ENCODE measurements around the gene GRAMD4.
A peak's percentile ranks its signal among the peaks of the same experiment; 100 is the strongest.

The GRAMD4 gene

GRCh38 chr22:46656856-46657654 lies 36.9 kb downstream of the GRAMD4 start:
- peaks cover 52% of the 10 kb centered on the region for H3K4me1 Mint-ChIP-seq
- DNase-seq (ENCODE audit: low spot score in 2 of 2) (no peak), ATAC-seq (no peak)
- H3K9me3 Mint-ChIP-seq, result no peaks in the 10 kb centered on the region
- H3K4me3 Mint-ChIP-seq, result no peak overlapping the region
- H3K27ac Mint-ChIP-seq, result peak overlapping the region; percentile 82
- H3K36me3 Mint-ChIP-seq, result no peaks in the 10 kb centered on the region

- peaks cover 47% of the 10 kb centered on the region for H3K4me1 Mint-ChIP-seq
- H3K9me3 Mint-ChIP-seq, result no peaks in the 10 kb centered on the region
- no peak overlapping the region for H3K4me3 Mint-ChIP-seq
- DNase-seq (ENCODE audit: low spot score in 2 of 2) (no peak), ATAC-seq (no peak)
- H3K36me3 Mint-ChIP-seq, result no peaks in the 10 kb centered on the region
- peak overlapping the region; percentile 82 for H3K27ac Mint-ChIP-seq
Measured at GRCh38 chr22:46657655-46657953, 37.4 kb downstream of the GRAMD4 start.

GRCh38 chr22:46657996-46658947 lies 38.1 kb downstream of the GRAMD4 start:
- H3K4me1 Mint-ChIP-seq, result peaks cover 41% of the 10 kb centered on the region
- H3K9me3 Mint-ChIP-seq, result no peaks in the 10 kb centered on the region
- peak overlapping the region; percentile 70 for H3K27ac Mint-ChIP-seq
- H3K36me3 Mint-ChIP-seq, result no peaks in the 10 kb centered on the region
- ATAC-seq (no peak), DNase-seq (ENCODE audit: low spot score in 2 of 2) (no peak)
- no peak overlapping the region for H3K4me3 Mint-ChIP-seq

GRCh38 chr22:46659059-46659790 lies 39.0 kb downstream of the GRAMD4 start:
- Mint-ChIP-seq H3K4me1 (peaks cover 40% of the 10 kb centered on the region), H3K27ac (peak overlapping the region; percentile 70), H3K9me3 (no peaks in the 10 kb centered on the region), H3K4me3 (no peak overlapping the region), H3K36me3 (no peaks in the 10 kb centered on the region)
- no peak for ATAC-seq
- DNase-seq (ENCODE audit: low spot score in 2 of 2), result no peak

GRCh38 chr22:46659791-46660186 lies 39.6 kb downstream of the GRAMD4 start:
- no peak overlapping the region for H3K4me3 Mint-ChIP-seq
- no peak for DNase-seq (ENCODE audit: low spot score in 2 of 2)
- no peaks in the 10 kb centered on the region for H3K9me3 Mint-ChIP-seq
- ATAC-seq, result no peak
- H3K27ac Mint-ChIP-seq, result peak overlapping the region; percentile 87
- peaks cover 37% of the 10 kb centered on the region for H3K4me1 Mint-ChIP-seq
- H3K36me3 Mint-ChIP-seq, result no peaks in the 10 kb centered on the region

GRCh38 chr22:46660604-46661201 lies 40.5 kb downstream of the GRAMD4 start:
- no peaks in the 10 kb centered on the region for H3K9me3 Mint-ChIP-seq
- DNase-seq (ENCODE audit: low spot score in 2 of 2) (no peak), ATAC-seq (peak; percentile 17)
- peaks cover 35% of the 10 kb centered on the region for H3K4me1 Mint-ChIP-seq
- peak overlapping the region; percentile 24 for H3K4me3 Mint-ChIP-seq
- H3K36me3 Mint-ChIP-seq, result peaks cover 5% of the 10 kb centered on the region
- peak overlapping the region; percentile 87 for H3K27ac Mint-ChIP-seq

GRCh38 chr22:46661221-46661851 lies 41.1 kb downstream of the GRAMD4 start:
- ATAC-seq, result peak; percentile 88

GRCh38 chr22:46662226-46662625 lies 42.0 kb downstream of the GRAMD4 start:
- peaks cover 11% of the 10 kb centered on the region for H3K36me3 Mint-ChIP-seq
- DNase-seq (ENCODE audit: low spot score in 2 of 2) (no peak), ATAC-seq (no peak)
- H3K9me3 Mint-ChIP-seq, result no peaks in the 10 kb centered on the region
- peaks cover 28% of the 10 kb centered on the region for H3K4me1 Mint-ChIP-seq
- peak overlapping the region; percentile 24 for H3K4me3 Mint-ChIP-seq
- H3K27ac Mint-ChIP-seq, result peak overlapping the region; percentile 87

More at GRCh38 chr22:46661221-46661851, 41.1 kb downstream of the GRAMD4 start:
- Mint-ChIP-seq H3K27ac (peak overlapping the region; percentile 87), H3K4me1 (peaks cover 35% of the 10 kb centered on the region), H3K4me3 (peak overlapping the region; percentile 24), H3K9me3 (no peaks in the 10 kb centered on the region), H3K36me3 (peaks cover 11% of the 10 kb centered on the region)
- DNase-seq (ENCODE audit: low spot score in 2 of 2), result peak; percentile 33 to 64

GRCh38 chr22:46663001-46663400 lies 42.8 kb downstream of the GRAMD4 start:
- DNase-seq (ENCODE audit: low spot score in 2 of 2), result no peak
- Mint-ChIP-seq H3K4me3 (no peak overlapping the region), H3K9me3 (no peaks in the 10 kb centered on the region), H3K27ac (no peak overlapping the region), H3K4me1 (peaks cover 23% of the 10 kb centered on the region), H3K36me3 (peaks cover 11% of the 10 kb centered on the region)
- ATAC-seq, result no peak

- peaks cover 23% of the 10 kb centered on the region for H3K4me1 Mint-ChIP-seq
- ATAC-seq (no peak), DNase-seq (ENCODE audit: low spot score in 2 of 2) (no peak)
- no peak overlapping the region for H3K27ac Mint-ChIP-seq
- H3K9me3 Mint-ChIP-seq, result no peaks in the 10 kb centered on the region
- no peak overlapping the region for H3K4me3 Mint-ChIP-seq
- peaks cover 11% of the 10 kb centered on the region for H3K36me3 Mint-ChIP-seq
Measured at GRCh38 chr22:46663436-46664100, 43.4 kb downstream of the GRAMD4 start.

- Mint-ChIP-seq H3K9me3 (no peaks in the 10 kb centered on the region), H3K4me3 (no peak overlapping the region), H3K27ac (peak overlapping the region; percentile 29), H3K36me3 (peaks cover 12% of the 10 kb centered on the region), H3K4me1 (peaks cover 23% of the 10 kb centered on the region)
- no peak for ATAC-seq
- DNase-seq (ENCODE audit: low spot score in 2 of 2), result no peak
Measured at GRCh38 chr22:46664301-46664855, 44.2 kb downstream of the GRAMD4 start.

- H3K27ac Mint-ChIP-seq, result peak overlapping the region; percentile 29
- H3K4me3 Mint-ChIP-seq, result no peak overlapping the region
Measured at GRCh38 chr22:46665151-46665695, 45.0 kb downstream of the GRAMD4 start.

GRCh38 chr22:46665751-46666280 lies 45.6 kb downstream of the GRAMD4 start:
- ATAC-seq (no peak), DNase-seq (ENCODE audit: low spot score in 2 of 2) (no peak)
- peaks cover 18% of the 10 kb centered on the region for H3K4me1 Mint-ChIP-seq
- H3K4me3 Mint-ChIP-seq, result no peak overlapping the region
- no peaks in the 10 kb centered on the region for H3K9me3 Mint-ChIP-seq
- peaks cover 19% of the 10 kb centered on the region for H3K36me3 Mint-ChIP-seq
- H3K27ac Mint-ChIP-seq, result no peak overlapping the region

More at GRCh38 chr22:46665151-46665695, 45.0 kb downstream of the GRAMD4 start:
- DNase-seq (ENCODE audit: low spot score in 2 of 2) (no peak), ATAC-seq (no peak)
- Mint-ChIP-seq H3K9me3 (no peaks in the 10 kb centered on the region), H3K36me3 (peaks cover 19% of the 10 kb centered on the region), H3K4me1 (peaks cover 24% of the 10 kb centered on the region)

Data from stimulated activated effector memory CD8-positive, alpha-beta T cell treated with anti-CD3 and anti-CD28 coated beads, Interleukin-12 subunit alpha, Interleukin-12 subunit beta, amount 100 ng/mL, for 72 hours (primary cell).